HG02885 (cell line): ENCODE data around the gene TNS1.
A peak's percentile ranks its signal among the peaks of the same experiment; 100 is the strongest.

ENCODE experiments used
- ATAC-seq: cut with Tn5 transposase; IDR thresholded peaks from one replicate; pipeline ENCODE4 v1.9.1; 2021; ENCODE audit warnings: mild to moderate bottlenecking; ENCODE audit not compliant: unreplicated experiment, poor library complexity

The TNS1 gene

GRCh38 chr2:218002143-218002844 lies 501 bp downstream of the TNS1 start:
- no peak for ATAC-seq

DNA sequence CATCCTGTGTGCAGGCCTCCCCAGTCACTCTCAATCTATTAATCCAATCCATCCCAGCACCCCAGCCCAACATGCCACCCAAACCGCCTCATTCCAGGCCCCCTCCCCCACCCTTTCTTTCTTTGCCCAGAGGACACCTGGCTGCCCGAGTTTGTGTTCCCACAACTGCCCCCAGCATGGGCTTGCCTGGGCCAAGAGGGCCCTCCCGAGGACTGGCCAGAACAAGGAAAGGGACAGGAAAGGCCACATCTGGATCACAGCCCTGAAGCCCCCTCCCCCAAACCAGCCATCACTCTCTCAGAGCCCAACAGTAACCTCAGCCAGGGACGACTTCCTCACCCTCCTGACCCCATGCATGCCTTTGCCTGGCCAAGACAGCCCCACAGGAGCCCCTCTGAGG lies 1.2 kb downstream of the TNS1 start:
- ATAC-seq = no peak

- no peak for ATAC-seq
Observed at GRCh38 chr2:218000136-218000535, 2.7 kb downstream of the TNS1 start.

- no peak for ATAC-seq
Observed at GRCh38 chr2:217999595-217999959, 3.2 kb downstream of the TNS1 start.

GRCh38 chr2:217998926-217999594 lies 3.7 kb downstream of the TNS1 start:
- no peak for ATAC-seq

DNA sequence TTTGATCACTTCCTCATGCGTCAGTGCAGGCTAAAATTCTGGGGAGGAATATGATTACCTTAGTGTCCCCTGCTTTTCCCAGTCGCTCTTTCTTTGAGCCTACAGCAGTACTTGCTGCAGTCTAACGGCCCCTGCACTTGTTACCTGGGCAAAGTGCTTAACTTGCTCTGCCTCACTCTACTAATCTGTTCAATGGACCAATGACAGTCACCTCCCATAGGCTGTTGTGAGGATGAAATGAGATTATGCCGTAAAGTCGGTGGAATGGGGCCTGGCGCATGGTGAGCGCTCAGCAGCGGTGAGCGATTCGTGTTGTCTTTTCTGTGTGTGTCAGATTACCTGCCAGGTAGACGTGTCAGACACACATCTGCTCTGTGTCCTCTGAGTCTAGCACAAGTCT lies 5.3 kb downstream of the TNS1 start:
- ATAC-seq = no peak

DNA sequence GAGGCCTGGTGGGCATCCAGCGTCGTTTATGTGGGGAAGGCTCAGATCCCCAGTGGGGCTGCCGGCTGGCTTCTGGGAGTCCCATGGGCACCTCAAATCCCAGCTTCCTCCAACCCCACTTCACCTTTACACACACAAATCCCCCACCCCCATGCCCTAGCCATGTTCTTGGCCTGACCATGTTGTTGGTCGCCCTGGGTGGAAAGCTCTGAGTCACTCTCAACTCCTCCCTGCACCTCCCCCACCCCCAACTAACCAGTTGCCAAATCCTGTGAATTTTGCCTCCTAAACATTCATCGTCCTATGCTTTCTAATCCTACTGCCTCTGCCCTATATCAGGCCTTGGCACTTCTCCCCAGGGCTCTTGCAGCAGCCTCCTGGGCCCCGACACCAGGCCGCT lies 6.4 kb downstream of the TNS1 start:
- ATAC-seq = no peak

DNA sequence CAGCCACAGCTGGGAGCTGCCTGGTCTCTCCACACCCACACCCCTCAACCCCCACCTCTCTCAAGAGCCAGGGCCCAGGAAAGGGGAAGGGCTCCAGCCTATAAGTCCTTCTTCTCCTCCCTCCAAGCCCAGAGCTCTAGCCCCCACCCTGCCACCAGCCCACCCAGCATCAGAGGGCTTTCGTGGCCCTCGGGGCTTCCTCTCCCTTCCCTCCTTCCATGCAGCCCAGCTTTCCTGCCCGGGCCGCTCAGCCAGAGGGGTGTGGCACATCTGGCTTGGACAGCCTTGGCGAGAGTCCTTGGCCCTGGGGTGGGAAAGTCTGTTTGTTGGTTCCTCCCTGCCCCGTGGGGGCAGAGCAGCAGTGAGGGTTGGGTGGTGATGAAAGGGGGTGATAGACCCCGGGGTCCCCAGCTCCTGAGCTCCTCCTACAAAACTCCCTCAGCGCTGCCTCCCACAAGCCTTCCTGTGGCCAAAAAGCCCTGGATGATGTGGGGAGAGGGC lies 7.0 kb downstream of the TNS1 start:
- no peak for ATAC-seq

GRCh38 chr2:217994776-217995274 lies 8.0 kb downstream of the TNS1 start:
- ATAC-seq = no peak

GRCh38 chr2:217993817-217994463 lies 8.9 kb downstream of the TNS1 start:
- ATAC-seq = peak; percentile 37

DNA sequence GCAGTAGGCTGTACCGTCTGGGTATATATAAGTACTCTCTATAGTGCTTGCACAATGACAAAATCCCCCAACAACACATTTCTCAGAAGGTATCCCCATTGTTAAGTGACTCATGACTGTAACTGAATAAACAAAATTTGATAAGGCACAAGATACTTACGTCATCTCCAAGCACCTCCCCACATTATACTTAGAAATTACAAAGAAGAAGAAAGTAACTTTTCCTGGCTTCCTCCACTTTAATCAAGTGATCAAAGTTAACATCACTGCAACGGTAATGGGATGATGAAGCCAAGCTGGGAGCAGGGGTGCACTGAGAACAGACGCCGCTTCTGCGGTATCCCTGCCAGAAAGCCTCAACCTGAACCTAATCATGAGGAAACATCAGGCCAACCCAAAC lies 9.7 kb downstream of the TNS1 start:
- ATAC-seq = no peak

GRCh38 chr2:217992061-217992460 lies 10.7 kb downstream of the TNS1 start:
- ATAC-seq = no peak

DNA sequence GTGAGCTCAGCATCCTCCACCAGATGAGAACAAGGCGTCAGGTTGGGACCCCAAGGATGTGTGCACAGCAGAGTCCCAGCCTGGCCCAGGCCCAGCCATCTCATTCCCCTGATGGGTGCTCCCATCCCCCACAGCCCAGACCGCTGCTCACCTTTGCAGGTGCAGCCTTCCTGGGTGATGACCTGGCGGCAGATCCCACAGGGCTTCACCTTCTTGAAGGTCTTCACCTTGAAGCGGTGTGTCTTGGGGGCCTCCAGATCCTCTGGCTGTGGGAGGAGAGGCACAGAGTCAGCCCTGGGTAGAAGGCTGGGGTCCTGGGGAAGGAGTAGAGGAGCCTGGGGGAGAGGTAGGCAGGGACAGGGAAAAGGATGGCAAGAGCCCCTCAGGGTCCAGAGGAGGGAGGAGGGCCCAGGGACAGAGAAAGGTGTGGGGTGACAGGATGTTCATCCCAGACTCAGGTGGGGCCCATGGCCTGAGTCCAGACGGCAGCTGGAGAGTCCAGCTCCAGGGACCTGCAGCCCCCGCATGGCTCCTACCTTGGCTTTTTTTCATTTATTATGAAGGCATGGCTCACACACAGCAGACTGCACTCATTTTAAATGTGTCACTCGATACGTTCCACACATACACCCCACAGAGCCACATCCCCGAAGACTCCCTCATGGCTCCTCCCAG lies 11.9 kb downstream of the TNS1 start:
- ATAC-seq = no peak

DNA sequence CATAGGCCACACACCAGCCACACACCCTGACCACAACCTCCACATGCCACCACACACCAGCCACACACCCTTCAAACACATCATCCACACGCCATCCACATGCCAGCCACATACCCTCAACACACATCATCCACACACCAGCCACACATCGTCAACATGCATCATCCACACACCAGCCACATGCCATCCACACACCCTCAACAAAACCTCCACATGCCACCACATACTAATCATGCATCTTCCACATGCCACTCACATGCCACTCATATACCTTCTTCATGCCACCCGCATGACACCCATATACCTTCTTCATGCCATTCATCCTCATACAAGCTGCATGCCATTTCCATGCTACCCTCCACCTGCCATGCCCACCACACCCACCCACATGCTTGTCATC lies 12.4 kb downstream of the TNS1 start:
- no peak for ATAC-seq

DNA sequence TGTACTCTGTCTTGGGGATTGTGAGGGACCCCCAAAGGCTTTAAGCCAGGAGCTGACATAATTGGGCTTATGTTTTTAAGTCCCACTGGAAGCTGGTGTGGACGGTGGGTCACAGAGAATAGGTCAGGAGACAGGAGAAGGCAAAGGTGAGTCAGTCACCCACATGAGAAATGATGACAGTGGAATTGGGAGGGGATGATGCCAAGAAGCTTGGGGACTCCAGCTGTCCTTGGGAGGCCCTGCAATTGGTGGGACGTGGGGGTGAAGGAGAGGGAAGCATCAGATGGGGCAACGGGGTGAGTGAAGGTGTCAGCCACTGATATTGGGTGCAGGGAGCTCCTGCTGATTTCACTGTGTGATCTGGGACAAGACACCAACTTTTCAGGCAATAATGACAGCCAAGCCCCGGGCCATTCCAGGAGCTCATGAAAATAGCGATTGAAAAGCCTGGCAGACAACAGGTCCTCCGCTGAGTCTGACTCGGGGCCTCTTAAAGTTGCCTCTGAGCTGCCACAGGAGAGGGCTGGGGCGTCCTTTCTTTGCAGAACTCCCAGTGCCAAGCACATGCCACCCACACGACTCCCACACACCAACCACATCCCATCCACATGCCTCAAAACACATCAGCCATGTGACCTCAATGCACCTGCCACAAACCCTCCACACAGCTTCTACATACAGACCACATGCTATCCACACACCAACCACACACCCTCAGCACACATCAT lies 13.4 kb downstream of the TNS1 start:
- no peak for ATAC-seq

DNA sequence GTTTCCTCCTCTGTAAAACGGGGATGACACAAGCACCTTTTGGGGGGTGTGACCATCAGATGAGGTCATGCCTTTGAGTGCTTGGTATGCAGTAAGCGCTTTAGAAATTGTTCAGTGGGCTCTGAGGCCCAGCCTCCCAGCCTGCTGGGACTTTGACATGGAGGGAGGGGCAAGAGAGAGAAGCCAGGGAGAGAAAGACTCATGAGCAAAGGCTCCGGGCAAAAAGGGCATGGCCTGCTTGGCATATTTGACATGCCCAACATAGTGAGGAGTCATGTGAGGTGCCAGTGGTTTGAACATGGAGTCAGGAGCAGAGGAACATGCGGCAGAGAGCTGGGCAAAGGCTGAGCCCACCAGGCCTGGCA lies 14.0 kb downstream of the TNS1 start:
- no peak for ATAC-seq

DNA sequence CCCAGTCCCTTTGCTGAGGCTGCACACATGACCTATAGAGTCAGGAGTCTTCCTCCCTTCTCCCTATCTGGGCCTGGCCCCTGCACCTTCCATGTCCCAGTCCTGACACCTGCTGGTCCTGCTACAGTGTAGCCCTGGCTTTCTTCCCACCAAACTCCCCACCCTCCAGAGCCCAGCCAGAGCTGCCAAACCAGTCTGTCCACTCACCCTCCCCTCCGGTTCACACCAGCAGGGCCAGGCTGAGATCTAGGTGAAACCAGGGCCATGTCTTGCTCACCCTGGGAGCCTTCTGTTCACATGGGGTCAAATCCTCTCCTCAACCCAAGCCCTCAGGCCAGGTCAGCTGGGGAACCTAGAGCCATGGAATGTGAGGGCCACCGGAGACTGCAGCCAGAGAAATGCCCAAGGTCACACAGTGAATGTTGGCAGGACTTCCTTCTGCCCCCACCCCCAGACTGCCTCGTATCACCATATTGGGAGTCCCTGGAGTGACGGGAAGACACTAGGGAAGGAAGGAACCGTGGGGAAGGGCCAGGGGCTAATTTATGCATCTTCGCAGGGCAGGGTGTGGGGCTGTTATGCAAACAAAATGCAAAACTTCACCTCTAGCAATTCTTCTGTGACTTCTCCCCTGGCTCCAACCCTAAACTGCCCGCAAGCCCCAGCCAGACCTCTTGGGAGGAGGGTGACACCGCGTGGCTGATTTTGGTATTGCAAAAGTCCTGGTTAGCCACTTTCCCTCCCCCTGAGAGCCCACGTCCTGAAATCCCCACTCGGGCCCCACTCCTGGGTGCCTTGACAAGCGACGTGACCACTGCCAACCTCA lies 14.6 kb downstream of the TNS1 start:
- no peak for ATAC-seq

DNA sequence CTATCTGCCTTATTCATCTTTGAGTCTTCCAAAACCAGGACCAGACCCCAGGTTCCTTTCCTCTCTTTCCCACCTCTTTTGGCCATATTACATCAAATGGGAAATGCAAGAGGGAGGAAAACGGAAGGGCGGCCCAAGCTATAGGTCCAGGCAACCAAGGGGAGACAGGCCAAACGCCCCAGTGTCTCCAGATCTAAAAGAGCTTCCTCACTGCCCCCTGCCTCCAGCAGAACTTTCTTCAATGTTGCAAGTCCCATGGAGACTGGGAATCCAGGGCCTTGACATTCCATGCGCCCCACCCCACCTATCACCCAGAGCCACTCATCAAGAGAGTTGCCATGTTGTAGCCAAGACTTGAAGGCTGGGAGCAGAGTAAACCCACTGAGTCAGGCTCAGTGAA lies 15.4 kb downstream of the TNS1 start:
- no peak for ATAC-seq

DNA sequence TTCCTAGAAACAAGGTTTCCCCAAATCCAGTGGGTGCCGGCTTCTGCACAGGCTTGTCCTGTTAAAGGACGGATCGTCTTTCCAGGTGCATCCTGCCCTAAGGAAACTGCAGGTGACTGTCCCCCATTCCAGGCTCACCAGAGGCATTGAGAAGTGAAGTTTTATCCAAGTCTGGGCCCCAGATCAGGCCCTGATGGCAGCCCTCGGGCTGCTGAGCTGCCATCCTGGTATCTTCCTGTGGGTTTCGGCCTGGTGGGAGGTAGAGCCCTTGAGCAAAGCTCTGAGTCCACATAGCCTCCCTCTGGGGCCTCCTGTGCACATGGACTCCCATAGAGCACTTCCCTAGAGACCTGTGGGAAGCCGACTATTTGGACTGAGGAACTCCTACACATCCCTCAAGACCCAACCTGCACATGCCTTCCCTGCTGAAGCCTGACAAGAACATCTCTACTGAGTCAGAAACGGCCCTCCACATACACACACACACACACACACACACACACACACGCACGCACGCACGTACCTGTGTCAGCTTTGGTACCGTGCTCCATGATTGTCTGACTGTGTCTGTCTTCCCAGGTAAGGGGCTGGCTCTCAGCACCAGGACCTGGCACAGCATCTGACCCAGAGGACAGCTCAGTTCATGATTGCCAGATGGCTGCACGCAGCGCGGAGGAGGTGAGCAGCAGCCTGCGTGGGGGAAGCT lies 16.4 kb downstream of the TNS1 start:
- no peak for ATAC-seq
